ENCODE data around the gene ADGRB3. TPM values are rescaled to one million over a fixed set of nuclear protein-coding genes. Genes with fewer than 3 reads are reported as not detected.

The ADGRB3 gene
- total and polyA plus RNA-seq, 2 donors (not counting 1 experiment from before 2014, with no cell fraction given), result not detected

GRCh38 chr6:69012211-69012610 lies 377.1 kb downstream of the ADGRB3 start:
- ChIA-PET POLR2A (no interaction called here), CTCF (no interaction called here)
- H3K4me3 Mint-ChIP-seq, result no peak overlapping the region
- Histone ChIP-seq H3K4me1 (ENCODE audit: control insufficient read depth in 2 of 2, insufficient read depth in 2 of 2, low read length in 2 of 2) (no peaks in the 10 kb centered on the region), H3K9me3 (ENCODE audit: control extremely low read depth in 1 of 3, control insufficient read depth in 2 of 3, insufficient read depth in 1 of 3, low read length in 2 of 3) (no peaks in the 10 kb centered on the region), H4K20me1 (ENCODE audit: control insufficient read depth, insufficient read depth, low read length, poor library complexity, severe bottlenecking) (no peaks in the 10 kb centered on the region), H3K4me3 (ENCODE audit: control extremely low read depth in 1 of 5, extremely low read depth in 1 of 5, insufficient read depth in 1 of 5, low read depth in 2 of 5, low read length in 4 of 5) (no peak overlapping the region), H3K9ac (ENCODE audit: low read length) (no peak overlapping the region), H3K27ac (ENCODE audit: low read length in 2 of 2) (no peak overlapping the region), H2AFZ (ENCODE audit: insufficient read depth, low read depth, low read length, poor library complexity, severe bottlenecking) (no peak overlapping the region), H3K79me2 (ENCODE audit: control insufficient read depth, insufficient read depth, low read length) (no peaks in the 10 kb centered on the region), H3K27me3 (replicated peaks in 1 of 4; ENCODE audit: control extremely low read depth in 1 of 4, control insufficient read depth in 3 of 4, insufficient read depth in 4 of 4, low read length in 3 of 4) (no peaks in the 10 kb centered on the region), H3K4me2 (replicated peaks; ENCODE audit: low read depth, low read length, poor library complexity, severe bottlenecking) (no peak overlapping the region), H3K36me3 (replicated peaks in 1 of 2; ENCODE audit: control extremely low read depth in 1 of 2, control insufficient read depth in 1 of 2, extremely low read depth in 1 of 2, insufficient read depth in 2 of 2, low read length in 1 of 2) (no peaks in the 10 kb centered on the region)
- intact Hi-C loops (cut with micrococcal nuclease), result no loop called here
- no CpG with 5 or more reads among the region's 2 CpGs for WGBS (ENCODE audit: insufficient coverage)
- ATAC-seq (ENCODE audit: low read depth), result no peak
- H3K27ac Mint-ChIP-seq, result no peak overlapping the region
- TF ChIP-seq EZH2 (IDR thresholded peaks at IDR 0.05; ENCODE audit: borderline replicate concordance, insufficient read depth, low read depth, low read length, poor library complexity, severe bottlenecking) (no peak), CTCF (IDR thresholded peaks at IDR 0.05) (no peak)
- no peaks in the 10 kb centered on the region for H3K27me3 Mint-ChIP-seq
- no peaks in the 10 kb centered on the region for H3K4me1 Mint-ChIP-seq
- no peaks in the 10 kb centered on the region for H3K9me3 Mint-ChIP-seq (ENCODE audit: insufficient read depth)
- no peak for DNase-seq

GRCh38 chr6:69012876-69013275 lies 377.8 kb downstream of the ADGRB3 start:
- no peak for DNase-seq
- Histone ChIP-seq H3K27ac (ENCODE audit: low read length in 2 of 2) (no peak overlapping the region), H3K27me3 (replicated peaks in 1 of 4; ENCODE audit: control extremely low read depth in 1 of 4, control insufficient read depth in 3 of 4, insufficient read depth in 4 of 4, low read length in 3 of 4) (no peaks in the 10 kb centered on the region), H3K79me2 (ENCODE audit: control insufficient read depth, insufficient read depth, low read length) (no peaks in the 10 kb centered on the region), H3K4me2 (replicated peaks; ENCODE audit: low read depth, low read length, poor library complexity, severe bottlenecking) (no peak overlapping the region), H3K9me3 (ENCODE audit: control extremely low read depth in 1 of 3, control insufficient read depth in 2 of 3, insufficient read depth in 1 of 3, low read length in 2 of 3) (no peaks in the 10 kb centered on the region), H3K4me1 (ENCODE audit: control insufficient read depth in 2 of 2, insufficient read depth in 2 of 2, low read length in 2 of 2) (no peaks in the 10 kb centered on the region), H3K4me3 (ENCODE audit: control extremely low read depth in 1 of 5, extremely low read depth in 1 of 5, insufficient read depth in 1 of 5, low read depth in 2 of 5, low read length in 4 of 5) (no peak overlapping the region), H4K20me1 (ENCODE audit: control insufficient read depth, insufficient read depth, low read length, poor library complexity, severe bottlenecking) (no peaks in the 10 kb centered on the region), H3K36me3 (replicated peaks in 1 of 2; ENCODE audit: control extremely low read depth in 1 of 2, control insufficient read depth in 1 of 2, extremely low read depth in 1 of 2, insufficient read depth in 2 of 2, low read length in 1 of 2) (no peaks in the 10 kb centered on the region), H3K9ac (ENCODE audit: low read length) (no peak overlapping the region), H2AFZ (ENCODE audit: insufficient read depth, low read depth, low read length, poor library complexity, severe bottlenecking) (no peak overlapping the region)
- no peak for ATAC-seq (ENCODE audit: low read depth)
- no peak overlapping the region for H3K27ac Mint-ChIP-seq
- intact Hi-C loops (cut with micrococcal nuclease), result no loop called here
- no CpG with 5 or more reads among the region's 4 CpGs for WGBS (ENCODE audit: insufficient coverage)
- TF ChIP-seq CTCF (IDR thresholded peaks at IDR 0.05) (no peak), EZH2 (IDR thresholded peaks at IDR 0.05; ENCODE audit: borderline replicate concordance, insufficient read depth, low read depth, low read length, poor library complexity, severe bottlenecking) (no peak)
- no peaks in the 10 kb centered on the region for H3K27me3 Mint-ChIP-seq
- ChIA-PET CTCF (no interaction called here), POLR2A (no interaction called here)
- no peaks in the 10 kb centered on the region for H3K4me1 Mint-ChIP-seq
- H3K4me3 Mint-ChIP-seq, result no peak overlapping the region
- no peaks in the 10 kb centered on the region for H3K9me3 Mint-ChIP-seq (ENCODE audit: insufficient read depth)
